Stimulated activated naive CD4-positive, alpha-beta T cell (primary cell): ENCODE data around the gene SRGAP3.
"Not testable (repeated sequence)": the region's sequence is repeated elsewhere in the genome, so short reads cannot be mapped to it uniquely, and the experiment has no call there.

ENCODE experiments used
- DNase-seq, 6 experiments: peaks; one replicate each; lab custom pipeline; 2025; lab: John Stamatoyannopoulos, UW

SRGAP3 gene

DNA sequence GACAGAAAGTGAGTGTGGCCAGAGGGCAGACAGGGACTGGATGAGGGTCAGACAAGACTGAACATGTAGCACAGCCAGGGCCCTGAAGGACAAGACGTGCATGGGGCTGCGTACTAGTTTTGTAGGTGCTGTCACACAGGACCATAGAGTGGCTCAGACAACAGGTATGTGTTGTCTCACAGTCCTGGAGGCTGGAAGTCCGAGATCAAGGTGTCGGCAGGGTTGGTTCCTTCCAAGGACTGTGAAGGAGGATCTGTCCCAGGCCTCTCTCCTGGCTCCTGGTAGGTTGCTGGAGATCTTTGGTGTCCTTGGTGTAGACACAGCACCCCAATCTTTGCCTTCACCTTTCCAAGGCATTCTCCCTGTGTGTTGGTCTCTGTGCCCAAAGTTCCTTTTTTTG, 136.4 kb downstream of the SRGAP3 start:
- no peak for DNase-seq

DNA sequence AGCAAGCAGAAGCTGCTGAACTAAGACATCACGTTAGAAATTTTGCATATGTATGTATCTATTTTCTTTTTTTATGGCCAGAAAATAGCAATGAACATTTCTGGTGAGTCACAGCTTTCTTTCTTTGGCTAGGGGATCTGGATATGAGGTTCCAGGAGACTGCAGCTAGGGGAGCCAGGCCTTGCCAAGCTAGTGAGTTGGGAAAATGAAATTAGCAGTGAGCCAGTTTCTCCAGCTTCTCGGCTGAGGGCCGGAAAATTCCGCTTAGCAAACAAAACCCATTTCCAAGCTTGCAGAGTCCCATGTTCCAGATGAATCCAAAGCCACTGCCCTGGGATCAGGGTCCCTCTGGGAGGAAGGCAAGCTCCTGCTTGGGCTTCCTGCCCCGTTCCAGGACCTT, 137.6 kb downstream of the SRGAP3 start:
- no peak for DNase-seq

DNA sequence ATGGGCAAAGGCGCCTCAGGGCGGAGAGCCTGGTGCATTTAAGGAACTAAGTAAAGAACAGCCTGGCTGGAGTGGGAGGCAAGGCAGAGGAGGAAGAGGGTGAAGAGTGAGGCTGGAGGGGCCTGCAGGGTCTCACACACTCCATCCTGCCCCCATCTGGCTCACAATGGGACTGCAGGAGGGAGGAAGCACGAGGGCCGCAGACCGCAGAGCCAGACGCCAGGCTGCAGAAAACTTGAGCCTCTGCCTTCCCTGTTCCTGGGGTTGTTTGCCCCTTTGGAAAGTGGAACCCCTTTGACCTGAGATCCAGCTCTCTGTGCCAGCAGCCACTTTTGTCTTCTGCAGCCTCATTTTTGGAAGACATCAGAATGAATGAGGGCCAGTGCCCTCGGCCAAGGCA, 138.0 kb downstream of the SRGAP3 start:
- no peak for DNase-seq

DNA sequence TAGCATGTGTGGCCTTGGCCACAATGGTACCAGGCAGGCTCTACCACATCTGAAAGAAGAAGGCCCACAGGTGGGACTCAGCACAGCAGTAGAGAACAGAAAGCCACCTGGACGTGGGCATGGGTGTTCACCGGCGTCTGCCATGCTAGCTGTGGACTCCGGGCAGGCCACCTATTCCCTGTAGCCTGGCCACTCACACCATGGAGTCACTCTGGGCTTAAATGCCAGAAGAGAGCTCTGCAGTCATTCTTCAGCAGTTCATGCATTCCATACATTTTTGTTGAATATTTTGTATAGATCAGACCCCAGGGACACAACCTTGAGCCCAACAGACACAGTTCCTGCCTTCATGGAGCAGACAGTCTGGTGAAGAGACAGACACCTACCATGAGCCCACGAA, 138.6 kb downstream of the SRGAP3 start:
- DNase-seq, result no peak

DNA sequence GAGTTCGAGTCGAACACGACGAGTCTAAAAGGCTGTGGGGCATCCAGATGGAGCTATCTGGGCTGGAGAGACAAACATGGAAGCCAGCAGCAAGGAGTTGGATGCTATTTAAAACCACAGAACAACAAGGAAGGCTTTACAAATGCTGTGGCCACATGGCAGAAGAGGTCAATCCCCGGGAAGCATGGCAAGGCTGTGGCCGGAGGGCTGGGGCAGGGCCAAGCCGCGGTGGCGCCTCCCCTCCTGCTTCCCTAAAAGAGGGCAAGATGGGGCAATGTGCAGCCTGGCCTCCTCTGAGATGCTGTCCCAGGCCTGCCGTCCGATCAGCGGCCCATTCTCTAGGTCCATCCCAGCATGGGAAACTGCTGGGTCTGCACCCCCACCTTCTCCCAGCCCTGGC, 139.1 kb downstream of the SRGAP3 start:
- no peak for DNase-seq

DNA sequence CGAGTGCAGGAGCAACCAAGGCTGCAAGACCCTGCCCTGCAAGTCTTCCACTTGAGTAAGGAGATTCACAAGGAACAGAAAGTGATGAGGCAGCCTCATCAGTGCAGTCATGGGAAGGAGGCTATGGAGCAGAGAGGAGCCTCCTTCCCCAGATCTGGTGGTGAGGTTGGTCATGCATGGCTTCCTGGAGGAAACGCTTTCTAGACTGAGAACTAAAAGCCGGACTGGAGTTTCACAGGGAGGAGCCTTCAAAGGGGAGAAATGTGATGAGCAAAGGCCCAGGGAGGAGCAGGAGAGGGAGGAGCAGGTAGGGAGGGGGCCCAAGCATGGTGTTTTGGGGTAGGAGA, 139.9 kb downstream of the SRGAP3 start:
- no peak for DNase-seq

DNA sequence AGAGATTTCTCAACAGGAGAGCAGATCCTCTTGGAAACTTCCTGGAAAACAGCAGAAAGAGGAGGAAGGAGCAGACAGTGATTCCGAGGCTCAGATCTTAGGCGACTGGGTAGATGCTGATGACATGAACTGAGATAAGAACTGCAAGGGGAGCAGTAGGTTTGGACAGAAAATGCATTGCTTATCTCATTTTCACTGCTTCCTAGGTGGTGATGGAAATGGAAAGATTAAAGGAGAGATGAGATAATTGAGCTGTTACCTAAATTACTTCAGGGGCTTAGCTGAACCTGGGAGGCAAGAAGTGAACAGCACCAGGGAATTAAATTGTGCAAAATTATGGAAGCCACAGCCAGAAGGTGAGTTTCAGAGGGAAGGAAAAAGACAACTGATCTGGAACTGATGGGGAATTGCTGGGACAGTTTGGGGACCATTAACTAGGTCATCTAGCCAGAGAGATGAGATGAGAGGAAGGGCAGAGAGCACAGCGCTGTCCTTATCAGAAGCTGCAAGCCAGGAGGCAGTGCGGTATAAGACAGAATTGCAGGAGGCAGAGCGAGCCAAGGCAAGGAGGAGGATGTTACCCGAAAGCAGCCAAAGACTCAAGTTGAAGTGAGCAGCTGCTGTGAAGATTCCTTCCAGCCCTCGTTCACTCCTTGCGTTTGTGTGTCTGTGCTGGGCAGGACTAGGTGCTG, 140.4 kb downstream of the SRGAP3 start:
- no peak for DNase-seq

DNA sequence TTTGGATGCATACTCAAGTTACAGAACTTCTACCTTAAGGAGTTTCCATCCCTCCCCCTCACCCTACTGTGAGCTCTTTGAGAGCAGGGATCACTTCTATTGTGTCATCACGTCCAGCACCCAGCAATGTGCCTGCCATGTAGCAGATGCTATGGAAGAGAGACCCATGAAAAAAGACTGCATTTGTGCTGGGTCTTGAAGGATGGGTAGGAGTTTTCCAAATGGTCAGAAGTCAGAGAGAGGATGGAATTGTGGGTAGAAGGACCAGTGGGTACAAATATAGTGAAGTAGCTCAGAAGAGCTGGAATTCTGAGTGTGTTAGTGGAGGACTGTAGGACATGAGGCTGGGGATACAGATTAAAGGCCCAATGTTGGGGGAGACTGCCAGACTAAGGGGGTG, 141.7 kb downstream of the SRGAP3 start:
- DNase-seq, result no peak

DNA sequence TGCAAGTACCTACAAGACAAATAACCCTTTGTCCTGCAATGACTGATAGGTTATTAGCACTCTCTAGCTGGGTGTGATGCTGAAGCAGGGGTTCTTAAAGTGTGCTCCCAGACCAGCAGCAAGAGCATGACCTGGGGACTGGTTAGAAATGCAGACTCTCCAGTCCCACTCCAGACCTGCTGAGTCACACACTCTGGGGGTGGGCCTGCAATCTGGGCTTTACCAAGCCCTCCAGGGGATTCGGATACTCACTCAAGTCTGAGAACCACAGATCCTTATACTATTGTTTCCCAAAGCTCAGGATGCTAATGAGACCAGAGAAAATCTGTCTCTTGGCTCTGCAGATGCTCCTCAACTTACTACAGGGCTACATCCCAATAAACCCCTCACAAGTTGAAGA, 144.0 kb downstream of the SRGAP3 start:
- no peak for DNase-seq

DNA sequence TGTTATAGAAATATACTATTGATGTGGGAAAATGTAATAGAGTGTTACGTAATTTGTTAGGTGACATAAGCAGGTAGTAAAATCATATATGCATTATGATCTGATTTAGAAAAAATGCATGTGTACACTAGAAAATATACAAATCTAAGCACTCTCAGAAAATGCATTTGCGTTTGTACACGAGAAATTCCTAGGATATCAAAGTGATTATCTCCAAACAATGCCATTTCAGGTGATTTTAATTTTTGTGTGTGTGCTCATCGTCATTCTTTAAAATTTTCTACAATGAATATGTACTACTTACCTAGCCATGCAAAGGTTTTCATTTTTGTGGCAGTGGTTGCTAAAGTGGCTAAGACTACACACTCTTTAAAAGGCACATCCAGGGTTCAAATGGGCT, 145.3 kb downstream of the SRGAP3 start:
- no peak for DNase-seq

DNA sequence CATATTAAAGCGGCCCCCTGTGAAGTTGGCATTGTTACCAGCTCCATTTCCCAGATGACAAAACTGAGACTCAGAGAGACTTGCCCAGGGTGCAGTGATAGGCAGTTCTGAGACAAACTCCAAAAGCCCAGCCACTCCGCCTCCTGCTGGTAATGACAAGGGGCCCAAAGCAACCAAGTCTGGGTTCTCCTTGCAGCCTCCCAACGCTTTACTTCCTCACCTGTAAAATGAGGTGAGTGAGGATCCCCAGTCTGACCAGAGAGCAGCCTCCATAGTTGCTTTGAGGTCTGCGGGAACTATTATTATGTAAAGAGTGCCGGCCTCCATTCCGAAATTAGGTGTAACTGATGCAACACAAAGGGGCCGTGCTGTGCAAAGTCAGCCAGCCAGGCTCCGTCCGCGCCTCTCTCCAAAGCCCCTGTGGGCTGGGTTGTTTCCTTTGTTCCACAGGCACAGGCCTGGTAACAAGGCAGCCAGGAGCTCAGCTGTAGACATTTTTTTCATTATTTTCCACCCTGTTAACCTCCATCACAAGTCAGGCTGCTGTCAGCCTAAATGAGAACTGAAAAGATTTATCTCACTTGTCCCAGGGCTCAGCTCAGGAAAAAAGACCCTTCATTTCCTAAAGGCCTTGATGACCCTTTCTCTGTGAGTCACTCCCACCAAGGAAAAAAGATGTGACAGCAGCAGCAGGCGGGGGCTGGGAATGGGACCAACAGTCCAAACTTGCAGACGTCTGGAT, 147.0 kb downstream of the SRGAP3 start:
- DNase-seq, result no peak

DNA sequence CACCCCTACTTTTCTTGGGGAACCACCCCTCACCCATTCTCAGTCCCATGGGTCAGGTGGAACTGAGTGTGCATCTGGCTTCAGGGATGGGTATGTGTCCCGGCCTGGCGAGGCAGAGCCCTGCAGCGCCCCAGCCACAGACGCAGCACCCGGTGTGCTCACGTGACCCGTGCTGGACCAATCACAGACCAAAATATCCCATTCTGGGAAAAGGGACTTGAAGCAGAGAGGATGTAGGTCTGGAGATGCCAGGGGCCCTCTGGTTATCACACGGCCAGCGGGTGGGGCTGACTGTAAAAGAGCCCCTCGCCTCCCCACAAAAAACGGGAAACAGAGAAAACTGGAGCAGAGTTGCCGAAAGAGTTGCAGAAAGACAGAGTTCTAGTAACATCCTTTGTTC, 148.2 kb downstream of the SRGAP3 start:
- DNase-seq, result no peak

DNA sequence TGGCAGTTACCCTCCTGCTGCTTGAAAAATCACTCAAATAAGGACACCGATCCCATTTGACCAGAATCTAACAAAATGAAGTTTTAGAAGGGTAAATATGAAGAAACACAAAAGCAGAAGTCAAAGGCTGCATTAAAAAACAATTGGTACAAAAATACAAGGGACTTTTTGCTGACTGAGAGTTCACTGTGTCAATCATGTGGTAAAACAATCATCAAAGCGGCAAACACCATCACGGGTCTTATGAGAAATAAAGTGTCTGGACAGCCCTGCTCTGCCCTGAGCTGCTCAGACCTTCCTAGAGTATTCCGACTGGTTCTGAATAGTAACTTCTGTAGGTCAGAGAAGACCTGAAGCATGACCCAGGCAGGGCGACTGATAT, 148.9 kb downstream of the SRGAP3 start:
- DNase-seq, result no peak

DNA sequence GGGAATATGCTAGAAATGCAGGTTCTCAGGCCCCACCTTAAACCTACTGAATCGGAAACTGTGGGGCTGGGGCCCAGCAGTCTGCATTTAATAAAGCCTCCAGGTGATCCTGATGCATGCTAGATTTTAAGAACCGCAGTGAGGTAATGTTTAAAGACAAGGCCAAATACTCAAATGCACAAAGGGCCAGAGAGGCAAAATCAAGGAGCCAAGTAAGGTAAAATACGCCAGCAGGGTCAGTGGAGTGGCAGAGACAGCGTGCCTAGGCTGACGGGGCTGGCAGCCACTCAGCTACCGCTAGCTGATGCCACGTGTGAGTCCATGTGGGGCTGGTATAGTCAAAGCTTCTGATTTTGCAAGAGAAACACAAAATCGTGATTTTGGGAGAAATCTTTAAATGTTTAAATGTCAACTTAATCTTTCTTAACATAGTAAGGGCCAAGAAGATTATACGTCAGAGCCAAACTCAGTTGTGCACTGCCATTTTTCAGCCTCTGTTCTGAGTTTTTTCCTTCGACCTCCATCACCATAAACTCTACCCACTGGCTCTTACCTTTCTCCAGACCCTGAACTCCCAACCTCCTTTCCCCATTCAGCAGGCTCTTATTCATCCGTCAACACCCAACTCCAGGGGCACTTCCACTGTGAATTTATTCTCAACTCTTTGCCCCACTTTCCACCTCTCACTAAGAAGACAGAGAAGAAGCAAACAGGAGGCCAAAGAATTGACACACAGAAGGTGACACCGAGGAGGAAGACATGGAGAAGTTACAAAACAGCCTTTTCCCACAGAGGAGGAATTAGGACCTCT, 149.5 kb downstream of the SRGAP3 start:
- DNase-seq, result no peak

DNA sequence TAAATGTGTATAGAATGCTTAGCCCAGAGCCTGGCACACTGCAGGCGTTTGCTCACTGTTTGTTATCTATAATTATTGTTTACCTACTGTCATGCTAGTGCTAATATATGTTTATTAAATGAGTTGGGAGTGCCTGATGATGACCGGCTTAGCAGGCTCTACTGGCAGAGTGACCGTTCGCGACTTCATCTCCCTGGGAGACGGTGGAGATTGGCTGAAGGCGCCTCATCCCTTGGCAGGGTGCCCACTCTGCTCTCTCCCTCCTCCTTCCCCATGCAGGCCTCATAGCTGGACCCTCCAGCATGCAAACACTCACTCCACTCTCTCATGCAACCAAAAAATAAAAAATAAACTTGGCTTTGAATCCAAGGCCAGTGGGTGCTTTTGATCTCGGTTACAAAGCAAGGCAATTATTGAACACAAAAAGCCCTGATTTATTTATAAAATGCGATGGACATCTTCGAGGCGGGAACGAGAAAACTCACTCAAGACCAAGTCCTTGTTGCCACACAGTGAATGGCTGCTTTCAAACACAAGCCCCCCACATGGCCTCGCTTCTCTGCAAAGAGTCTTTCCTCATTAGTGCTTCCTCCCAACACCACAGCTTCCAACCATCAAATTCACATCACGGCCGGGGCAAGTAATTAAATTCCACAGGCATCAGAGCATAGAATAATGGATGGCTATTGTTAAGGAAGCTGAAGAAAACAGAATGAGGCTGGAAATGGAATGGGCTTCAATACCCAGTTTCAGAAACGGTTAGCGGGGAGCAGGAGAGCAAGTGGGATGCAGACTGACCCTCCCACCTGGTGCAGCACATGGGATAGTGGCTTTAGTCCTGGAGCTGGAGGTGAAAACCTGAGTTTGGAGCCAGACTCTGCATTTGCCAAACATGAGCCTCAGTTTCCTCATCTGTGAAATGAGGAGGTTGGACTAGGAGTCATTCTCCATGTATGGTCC, 150.4 kb downstream of the SRGAP3 start:
- no peak for DNase-seq

DNA sequence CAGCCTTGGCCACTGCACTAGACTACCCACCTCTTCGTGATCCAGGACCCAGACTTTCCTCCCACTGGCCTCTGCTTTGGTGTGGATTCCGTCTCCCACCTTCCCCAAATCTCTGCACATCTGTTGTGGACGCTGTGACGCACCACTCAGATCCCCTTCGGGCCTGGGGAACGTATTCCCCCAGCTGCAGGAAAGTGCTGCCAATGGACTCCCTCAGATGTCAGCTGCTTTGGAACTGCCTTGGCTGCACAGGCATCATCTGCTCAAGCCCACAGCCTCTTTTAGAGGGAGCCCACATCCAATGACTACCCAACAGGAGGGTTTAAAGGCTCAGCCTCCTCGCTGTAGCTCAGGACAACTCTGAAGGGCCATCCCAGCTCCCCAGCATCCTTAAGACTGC, 152.0 kb downstream of the SRGAP3 start:
- DNase-seq, result no peak

DNA sequence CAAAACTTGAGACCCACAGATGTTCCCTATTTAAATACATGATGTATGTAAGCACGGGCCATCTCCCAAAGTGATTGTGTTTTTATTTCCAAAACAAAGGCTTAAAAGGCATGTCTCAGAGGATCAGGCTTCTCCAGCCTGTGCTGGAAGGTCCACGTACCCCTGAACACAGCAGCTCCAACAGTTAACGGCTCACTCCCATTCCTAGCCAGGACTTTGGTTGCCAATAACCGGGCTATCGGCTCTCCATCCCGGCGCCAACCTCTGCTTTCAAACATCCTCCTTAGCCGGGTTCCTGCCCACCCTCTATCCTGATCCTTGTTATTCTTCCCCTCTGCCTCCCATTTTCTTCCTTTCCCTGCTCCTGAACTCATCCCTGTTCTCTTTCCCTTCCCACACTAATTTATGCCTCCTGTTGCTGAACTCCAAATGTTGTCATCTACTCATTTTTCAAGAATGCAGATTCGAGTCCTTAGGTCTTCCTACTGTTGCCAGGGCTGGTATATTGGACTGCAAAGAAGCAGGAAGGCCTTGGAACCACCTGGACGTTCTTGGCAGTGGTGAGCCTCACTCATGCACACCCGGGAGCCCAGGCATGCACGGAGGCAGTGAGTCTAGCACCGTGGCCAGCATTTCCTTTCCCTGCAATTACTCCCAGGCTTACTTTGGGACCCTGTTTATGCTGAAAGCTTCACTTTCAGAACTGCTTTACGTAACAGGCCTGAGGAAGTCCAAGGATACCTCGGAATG, 157.8 kb downstream of the SRGAP3 start:
- no peak for DNase-seq

DNA sequence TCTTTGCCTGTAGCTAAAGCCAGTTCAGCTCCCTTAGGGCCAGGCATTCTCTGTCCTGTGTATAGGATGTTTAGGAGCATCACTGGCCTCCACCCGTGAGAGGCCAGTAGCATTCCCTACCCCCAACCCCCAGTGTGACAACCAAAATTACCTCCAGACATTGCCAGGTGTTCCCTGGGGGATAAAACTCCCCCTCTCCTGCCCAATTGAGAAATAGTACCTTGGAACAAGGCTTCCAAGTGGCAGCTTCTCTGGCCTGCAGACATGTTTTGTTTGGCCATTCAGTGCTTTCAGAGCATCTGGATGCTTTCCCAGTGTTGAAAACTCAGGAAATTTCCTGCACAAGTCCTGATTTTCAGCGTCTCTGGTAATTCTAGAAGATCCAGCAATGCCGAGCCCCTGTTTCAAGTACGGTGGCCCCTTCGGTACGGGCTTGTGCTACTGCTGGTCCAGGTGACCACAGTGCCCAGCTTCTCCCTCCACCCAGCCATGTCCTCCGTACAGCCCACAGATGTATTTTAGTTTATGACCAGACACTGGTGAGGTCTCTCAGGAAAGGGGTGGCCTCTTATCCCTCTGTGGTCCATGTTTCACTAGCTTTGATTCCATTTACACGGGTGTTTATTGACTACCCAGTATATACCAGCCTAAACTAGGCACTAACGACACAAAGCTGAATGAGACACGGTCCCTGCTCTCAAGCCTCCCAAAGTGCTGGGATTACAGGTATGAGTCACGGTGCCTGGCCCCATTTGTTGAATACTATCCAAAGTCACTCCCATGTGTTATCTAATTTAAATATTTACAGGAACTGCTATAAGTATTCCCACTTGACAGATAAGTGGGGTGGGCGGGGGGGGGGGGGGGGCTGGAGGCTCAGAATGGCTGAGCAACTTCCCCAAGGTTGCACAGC, 160.7 kb downstream of the SRGAP3 start:
- DNase-seq, result no peak

DNA sequence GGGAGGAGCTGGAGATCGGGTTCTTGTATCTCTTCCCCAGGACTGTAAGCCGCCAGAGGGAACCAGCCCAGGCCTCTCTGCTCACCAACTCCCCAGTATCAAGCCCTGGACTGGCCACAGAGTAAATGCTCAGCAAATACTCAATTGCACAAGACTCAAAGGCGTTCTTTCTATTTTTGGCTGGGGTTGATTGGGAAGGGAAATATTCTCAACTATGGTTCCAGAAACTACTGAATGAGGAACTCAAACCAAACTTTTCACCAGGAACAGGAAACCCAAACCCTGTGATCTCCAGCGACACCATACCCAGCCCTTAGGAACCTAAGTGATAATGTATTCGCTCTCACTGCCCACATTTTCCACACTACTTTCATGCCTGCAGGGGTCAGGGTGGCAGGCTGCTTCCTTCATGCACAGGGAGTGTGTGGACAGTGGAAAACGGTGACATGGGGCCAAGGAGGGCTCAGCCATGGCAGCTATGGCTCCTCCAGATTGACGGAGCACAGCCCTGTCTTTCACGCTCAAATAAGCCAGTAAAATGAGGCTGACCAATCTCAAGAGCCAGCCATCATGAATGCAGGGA, 161.5 kb downstream of the SRGAP3 start:
- DNase-seq, result no peak

DNA sequence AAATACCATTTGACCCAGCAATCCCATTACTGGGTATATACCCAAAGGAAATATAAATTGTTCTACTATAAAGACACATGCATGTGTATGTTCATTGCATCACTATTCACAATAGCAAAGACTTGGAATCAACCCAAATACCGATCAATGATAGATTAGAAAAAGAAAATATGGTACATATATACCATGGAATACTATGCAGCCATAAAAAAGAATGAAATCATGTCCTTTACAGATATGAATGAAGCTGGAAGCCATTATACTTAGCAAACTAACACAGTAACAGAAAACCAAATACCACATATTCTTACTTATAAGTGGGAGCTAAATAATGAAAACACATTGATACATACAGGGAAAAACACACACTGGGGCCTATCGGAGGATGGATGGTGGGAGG, 164.0 kb downstream of the SRGAP3 start:
- DNase-seq, result not testable (repeated sequence)
